ENCODE data around the gene ZSWIM1.

DNA sequence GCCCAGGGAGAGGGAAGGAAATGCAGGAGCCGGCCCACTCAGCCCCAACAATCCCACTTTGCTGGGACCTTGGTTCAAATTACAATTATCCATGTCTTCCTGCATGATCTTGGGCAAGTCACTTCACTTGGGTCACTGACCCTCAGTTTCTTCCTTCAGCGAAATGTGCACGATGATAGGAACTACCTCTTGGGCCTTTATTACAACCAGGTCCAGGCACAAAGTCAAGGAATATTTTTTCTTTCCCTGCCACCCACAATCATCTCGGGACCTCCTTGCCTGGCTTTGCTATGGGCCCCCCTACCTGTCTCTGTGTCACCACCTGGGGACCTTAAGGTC is 31.3 kb downstream of the ZSWIM1 start:
- no peak for TF ChIP-seq POLR2AphosphoS5 (IDR thresholded peaks at IDR 0.05; ENCODE audit: low read depth, low read length)
- TF ChIP-seq, protein P1, sequence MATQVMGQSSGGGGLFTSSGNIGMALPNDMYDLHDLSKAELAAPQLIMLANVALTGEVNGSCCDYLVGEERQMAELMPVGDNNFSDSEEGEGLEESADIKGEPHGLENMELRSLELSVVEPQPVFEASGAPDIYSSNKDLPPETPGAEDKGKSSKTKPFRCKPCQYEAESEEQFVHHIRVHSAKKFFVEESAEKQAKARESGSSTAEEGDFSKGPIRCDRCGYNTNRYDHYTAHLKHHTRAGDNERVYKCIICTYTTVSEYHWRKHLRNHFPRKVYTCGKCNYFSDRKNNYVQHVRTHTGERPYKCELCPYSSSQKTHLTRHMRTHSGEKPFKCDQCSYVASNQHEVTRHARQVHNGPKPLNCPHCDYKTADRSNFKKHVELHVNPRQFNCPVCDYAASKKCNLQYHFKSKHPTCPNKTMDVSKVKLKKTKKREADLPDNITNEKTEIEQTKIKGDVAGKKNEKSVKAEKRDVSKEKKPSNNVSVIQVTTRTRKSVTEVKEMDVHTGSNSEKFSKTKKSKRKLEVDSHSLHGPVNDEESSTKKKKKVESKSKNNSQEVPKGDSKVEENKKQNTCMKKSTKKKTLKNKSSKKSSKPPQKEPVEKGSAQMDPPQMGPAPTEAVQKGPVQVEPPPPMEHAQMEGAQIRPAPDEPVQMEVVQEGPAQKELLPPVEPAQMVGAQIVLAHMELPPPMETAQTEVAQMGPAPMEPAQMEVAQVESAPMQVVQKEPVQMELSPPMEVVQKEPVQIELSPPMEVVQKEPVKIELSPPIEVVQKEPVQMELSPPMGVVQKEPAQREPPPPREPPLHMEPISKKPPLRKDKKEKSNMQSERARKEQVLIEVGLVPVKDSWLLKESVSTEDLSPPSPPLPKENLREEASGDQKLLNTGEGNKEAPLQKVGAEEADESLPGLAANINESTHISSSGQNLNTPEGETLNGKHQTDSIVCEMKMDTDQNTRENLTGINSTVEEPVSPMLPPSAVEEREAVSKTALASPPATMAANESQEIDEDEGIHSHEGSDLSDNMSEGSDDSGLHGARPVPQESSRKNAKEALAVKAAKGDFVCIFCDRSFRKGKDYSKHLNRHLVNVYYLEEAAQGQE (IDR thresholded peaks at IDR 0.05; ENCODE audit: insufficient read depth in 1 of 2, low read depth in 2 of 2, low read length in 2 of 2): no peak
